Measurements from ENCODE around the gene TRPM7.

DNA sequence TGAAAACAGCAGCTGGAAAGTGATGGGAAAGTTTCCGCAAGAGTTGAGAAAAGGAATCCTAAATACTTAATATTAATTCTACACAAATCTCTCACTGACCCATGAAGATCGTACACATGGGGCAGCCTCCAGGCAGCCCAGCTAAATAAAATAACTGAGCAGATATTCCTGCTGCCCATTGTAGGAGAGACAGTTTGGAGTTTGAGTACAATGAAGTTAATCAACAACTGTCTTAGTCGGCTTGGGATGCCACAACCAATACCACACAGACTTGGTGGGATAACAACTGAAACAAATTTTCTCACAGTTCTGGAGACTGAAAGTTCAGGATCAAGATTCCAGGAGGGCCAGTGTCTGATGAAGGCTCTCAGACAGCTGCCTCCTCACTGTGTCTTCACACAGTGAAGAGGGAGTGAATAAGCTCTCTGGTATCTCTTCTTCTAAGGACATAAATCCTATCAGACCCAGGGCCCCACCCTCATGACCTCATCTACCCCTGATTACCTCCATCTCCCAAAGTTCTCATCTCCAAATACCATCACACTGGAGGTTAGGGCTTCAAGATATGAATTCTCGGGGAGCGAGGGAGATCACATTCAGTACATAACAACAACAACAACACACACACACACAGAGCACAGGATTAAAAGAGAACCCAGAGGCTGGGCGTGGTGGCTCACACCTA, 9.7 kb downstream of the TRPM7 start:
- TF ChIP-seq, protein P1, sequence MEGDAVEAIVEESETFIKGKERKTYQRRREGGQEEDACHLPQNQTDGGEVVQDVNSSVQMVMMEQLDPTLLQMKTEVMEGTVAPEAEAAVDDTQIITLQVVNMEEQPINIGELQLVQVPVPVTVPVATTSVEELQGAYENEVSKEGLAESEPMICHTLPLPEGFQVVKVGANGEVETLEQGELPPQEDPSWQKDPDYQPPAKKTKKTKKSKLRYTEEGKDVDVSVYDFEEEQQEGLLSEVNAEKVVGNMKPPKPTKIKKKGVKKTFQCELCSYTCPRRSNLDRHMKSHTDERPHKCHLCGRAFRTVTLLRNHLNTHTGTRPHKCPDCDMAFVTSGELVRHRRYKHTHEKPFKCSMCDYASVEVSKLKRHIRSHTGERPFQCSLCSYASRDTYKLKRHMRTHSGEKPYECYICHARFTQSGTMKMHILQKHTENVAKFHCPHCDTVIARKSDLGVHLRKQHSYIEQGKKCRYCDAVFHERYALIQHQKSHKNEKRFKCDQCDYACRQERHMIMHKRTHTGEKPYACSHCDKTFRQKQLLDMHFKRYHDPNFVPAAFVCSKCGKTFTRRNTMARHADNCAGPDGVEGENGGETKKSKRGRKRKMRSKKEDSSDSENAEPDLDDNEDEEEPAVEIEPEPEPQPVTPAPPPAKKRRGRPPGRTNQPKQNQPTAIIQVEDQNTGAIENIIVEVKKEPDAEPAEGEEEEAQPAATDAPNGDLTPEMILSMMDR (IDR thresholded peaks at IDR 0.05; ENCODE audit: low read length), result no peak
- no peak for TF ChIP-seq EZH2 (IDR thresholded peaks at IDR 0.05; ENCODE audit: borderline replicate concordance, low read length)
